ENCODE results near the gene TAF9B. TPM values are rescaled to one million over a fixed set of nuclear protein-coding genes. Genes with fewer than 3 reads are reported as not detected.
"Not testable (repeated sequence)": the region's sequence is repeated elsewhere in the genome, so short reads cannot be mapped to it uniquely, and the experiment has no call there.

Gene TAF9B
- total and polyA plus RNA-seq, 7 donors = 5.3 to 48.9 (median 34.1) TPM

GRCh38 chrX:78129714-78130113 lies 9.7 kb downstream of the TAF9B start:
- H3K36me3 ChIP-seq = peaks cover 0 to 29% (median 4%) of the 10 kb centered on the region in 4 donors
- no peak for DNase-seq
- H3K9me3 ChIP-seq = no peaks in the 10 kb centered on the region
- no peak overlapping the region for H3K4me3 ChIP-seq
- peak overlapping the region in 1 of 4 donors; percentile 5 for H3K27ac ChIP-seq
- no peaks in the 10 kb centered on the region for H3K4me1 ChIP-seq
- intact Hi-C loops (cut with DNase I) = no loop called here
- TF ChIP-seq POLR2AphosphoS5 (IDR thresholded peaks at IDR 0.05) = no peak
- TF ChIP-seq CTCF (IDR thresholded peaks at IDR 0.05) = no peak
- TF ChIP-seq POLR2A (IDR thresholded peaks at IDR 0.05) = no peak
- TF ChIP-seq EP300 (IDR thresholded peaks at IDR 0.05) = no peak
- no peaks in the 10 kb centered on the region for H3K27me3 ChIP-seq

- H3K4me1 ChIP-seq; H3K4me3 ChIP-seq; intact Hi-C loops (cut with DNase I); H3K27me3 ChIP-seq; DNase-seq; H3K27ac ChIP-seq; H3K9me3 ChIP-seq: not testable (repeated sequence)
- H3K36me3 ChIP-seq = peaks cover 4 to 62% (median 7%) of the 10 kb centered on the region in 4 donors
These were observed 13.7 kb downstream of the TAF9B start for GRCh38 chrX:78125781-78126180.

- intact Hi-C loops (cut with DNase I) = no loop called here
- WGBS, 2 donors = 88 to 96% methylated on average over 1 of the region's 1 CpG
- H3K27me3 ChIP-seq = no peaks in the 10 kb centered on the region
- no peaks in the 10 kb centered on the region for H3K9me3 ChIP-seq
- no peak overlapping the region for H3K4me3 ChIP-seq
- no peak for TF ChIP-seq POLR2A (IDR thresholded peaks at IDR 0.05)
- H3K27ac ChIP-seq = no peak overlapping the region
- no peaks in the 10 kb centered on the region for H3K4me1 ChIP-seq
- no peak for DNase-seq
- peaks cover 4 to 68% (median 7%) of the 10 kb centered on the region in 4 donors for H3K36me3 ChIP-seq
These were observed 14.3 kb downstream of the TAF9B start for GRCh38 chrX:78125148-78125547.

GRCh38 chrX:78124307-78124706 lies 15.1 kb downstream of the TAF9B start:
- Histone ChIP-seq H3K4me1 (no peaks in the 10 kb centered on the region), H3K27me3 (no peaks in the 10 kb centered on the region), H3K36me3 (peaks cover 4 to 76% (median 7%) of the 10 kb centered on the region in 4 donors), H3K27ac (no peak overlapping the region), H3K9me3 (no peaks in the 10 kb centered on the region), H3K4me3 (no peak overlapping the region)
- intact Hi-C loops (cut with DNase I) = no loop called here
- no peak for TF ChIP-seq POLR2A (IDR thresholded peaks at IDR 0.05)
- TF ChIP-seq EP300 (IDR thresholded peaks at IDR 0.05) = no peak
- TF ChIP-seq CTCF (IDR thresholded peaks at IDR 0.05) = no peak
- no peak for TF ChIP-seq POLR2AphosphoS5 (IDR thresholded peaks at IDR 0.05)
- DNase-seq = no peak
- WGBS, 2 donors = 64 to 82% methylated on average over 2 of the region's 2 CpGs

GRCh38 chrX:78123190-78123589 lies 16.3 kb downstream of the TAF9B start:
- no peak for DNase-seq
- H3K4me1 ChIP-seq = no peaks in the 10 kb centered on the region
- peaks cover 6 to 88% (median 14%) of the 10 kb centered on the region in 4 donors for H3K36me3 ChIP-seq
- intact Hi-C loops (cut with DNase I) = no loop called here
- no peaks in the 10 kb centered on the region for H3K27me3 ChIP-seq
- no peak overlapping the region for H3K27ac ChIP-seq
- no peak overlapping the region for H3K4me3 ChIP-seq
- TF ChIP-seq POLR2AphosphoS5 (IDR thresholded peaks at IDR 0.05) = no peak
- no peak for TF ChIP-seq CTCF (IDR thresholded peaks at IDR 0.05)
- no peak for TF ChIP-seq EP300 (IDR thresholded peaks at IDR 0.05)
- no peak for TF ChIP-seq POLR2A (IDR thresholded peaks at IDR 0.05)
- no peaks in the 10 kb centered on the region for H3K9me3 ChIP-seq

GRCh38 chrX:78119521-78120227 lies 19.8 kb downstream of the TAF9B start:
- H3K27ac ChIP-seq = no peak overlapping the region
- peaks cover 10 to 93% (median 16%) of the 10 kb centered on the region in 4 donors for H3K36me3 ChIP-seq
- TF ChIP-seq CTCF (IDR thresholded peaks at IDR 0.05) = no peak
- no peak for TF ChIP-seq EP300 (IDR thresholded peaks at IDR 0.05)
- no peak for TF ChIP-seq POLR2A (IDR thresholded peaks at IDR 0.05)
- no peak for TF ChIP-seq POLR2AphosphoS5 (IDR thresholded peaks at IDR 0.05)
- 73 to 76% methylated on average over 9 of the region's 9 CpGs for WGBS, 2 donors
- DNase-seq = no peak
- no peaks in the 10 kb centered on the region for H3K4me1 ChIP-seq
- H3K4me3 ChIP-seq = no peak overlapping the region
- H3K9me3 ChIP-seq = no peaks in the 10 kb centered on the region
- intact Hi-C loops (cut with DNase I) = no loop called here
- H3K27me3 ChIP-seq = no peaks in the 10 kb centered on the region

Measured in sigmoid colon (tissue), 7 donors.